Bronchial epithelial cell (primary cell): ENCODE data around the gene NOS3. TPM values are rescaled to one million over a fixed set of nuclear protein-coding genes. Genes with fewer than 3 reads are reported as not detected.

Experiments used
- DNase-seq: peaks from one replicate; pipeline ENCODE4 v3.0.0-alpha.2; 2010; ENCODE audit warnings: low read depth
- FAIRE-seq: peaks from 2 replicates; lab custom pipeline; 2011; peaks lifted over from hg19 to GRCh38; lab: Jason Lieb, UNC
- H3K27me3 ChIP-seq: 2 replicates; pipeline ENCODE4 v1.5.1; 2011; ENCODE audit warnings: low read length; ENCODE audit not compliant: control insufficient read depth, insufficient read depth
- H3K36me3 ChIP-seq: 2 replicates; pipeline ENCODE4 v1.5.1; 2011; ENCODE audit warnings: low read length; ENCODE audit not compliant: control insufficient read depth, insufficient read depth
- H3K4me3 ChIP-seq: 2 replicates; pipeline ENCODE4 v1.5.1; 2011; ENCODE audit warnings: mild to moderate bottlenecking, low read depth, low read length, control low read depth
- total RNA-seq: library from RNA; depleted of rRNA; stranded (reverse); fragments of >200 nt; gene quantifications from 2 replicates; pipeline ENCODE4 v1.2.1, GENCODE V29; 2014
- TF ChIP-seq, protein P1 (sequence below): IDR thresholded peaks from 2 replicates; pipeline ENCODE4 v1.5.1; 2011; ENCODE audit warnings: mild to moderate bottlenecking, moderate library complexity, low read length, control low read depth, inconsistent platforms; ENCODE audit not compliant: insufficient read depth, severe bottlenecking

The NOS3 gene
- total RNA-seq = under 0.01 TPM in 2 replicates

DNA sequence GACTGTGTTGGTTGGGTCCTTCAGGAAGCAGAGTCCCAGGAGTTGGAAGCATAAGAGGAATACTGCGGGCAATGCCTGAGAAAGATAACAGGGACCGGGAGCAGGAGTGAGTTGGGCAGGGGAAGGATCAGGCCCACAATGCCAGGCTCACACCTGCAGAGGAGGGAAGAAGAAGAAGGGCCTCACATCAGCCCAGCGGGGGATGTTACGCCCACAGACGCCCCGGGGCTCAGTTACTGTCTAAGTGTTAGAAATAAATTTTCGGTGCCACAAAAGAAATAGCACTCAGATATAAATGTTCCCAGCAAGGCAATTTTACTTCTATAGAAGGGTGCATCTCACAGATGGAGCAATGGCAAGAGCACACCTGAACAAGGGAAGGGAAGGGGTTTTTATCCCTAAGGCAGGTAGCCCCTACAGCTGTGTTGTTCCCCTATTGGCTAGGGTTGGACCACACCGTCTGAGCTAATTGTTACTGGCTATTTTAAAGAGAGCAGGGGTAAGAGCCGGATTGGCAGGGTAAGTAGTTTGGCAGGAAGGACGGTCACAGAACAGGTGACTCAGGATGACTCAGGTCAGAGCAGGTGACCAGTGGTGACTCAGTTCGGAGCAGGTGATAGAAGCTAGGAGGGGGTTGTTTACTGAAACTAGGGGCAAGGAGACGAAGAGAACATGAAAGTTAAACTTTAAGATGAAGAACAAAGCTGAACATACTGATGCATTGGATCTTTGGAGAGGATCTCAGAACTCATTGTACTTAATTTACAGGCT, at the start of gene NOS3:
TSS of gene NOS3 (plus strand) at position 602 of the 771 bp plus-strand sequence. CDS start 2,787 bp downstream, outside the sequence.
- H3K27me3 ChIP-seq = no peaks in the 10 kb centered on the region
- FAIRE-seq = no peak
- TF ChIP-seq, protein P1, sequence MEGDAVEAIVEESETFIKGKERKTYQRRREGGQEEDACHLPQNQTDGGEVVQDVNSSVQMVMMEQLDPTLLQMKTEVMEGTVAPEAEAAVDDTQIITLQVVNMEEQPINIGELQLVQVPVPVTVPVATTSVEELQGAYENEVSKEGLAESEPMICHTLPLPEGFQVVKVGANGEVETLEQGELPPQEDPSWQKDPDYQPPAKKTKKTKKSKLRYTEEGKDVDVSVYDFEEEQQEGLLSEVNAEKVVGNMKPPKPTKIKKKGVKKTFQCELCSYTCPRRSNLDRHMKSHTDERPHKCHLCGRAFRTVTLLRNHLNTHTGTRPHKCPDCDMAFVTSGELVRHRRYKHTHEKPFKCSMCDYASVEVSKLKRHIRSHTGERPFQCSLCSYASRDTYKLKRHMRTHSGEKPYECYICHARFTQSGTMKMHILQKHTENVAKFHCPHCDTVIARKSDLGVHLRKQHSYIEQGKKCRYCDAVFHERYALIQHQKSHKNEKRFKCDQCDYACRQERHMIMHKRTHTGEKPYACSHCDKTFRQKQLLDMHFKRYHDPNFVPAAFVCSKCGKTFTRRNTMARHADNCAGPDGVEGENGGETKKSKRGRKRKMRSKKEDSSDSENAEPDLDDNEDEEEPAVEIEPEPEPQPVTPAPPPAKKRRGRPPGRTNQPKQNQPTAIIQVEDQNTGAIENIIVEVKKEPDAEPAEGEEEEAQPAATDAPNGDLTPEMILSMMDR = no peak
- no peak within 1 kb of the TSS for H3K4me3 ChIP-seq
- H3K36me3 ChIP-seq = no peaks in the 10 kb centered on the region
- peak; percentile 55 for DNase-seq

DNA sequence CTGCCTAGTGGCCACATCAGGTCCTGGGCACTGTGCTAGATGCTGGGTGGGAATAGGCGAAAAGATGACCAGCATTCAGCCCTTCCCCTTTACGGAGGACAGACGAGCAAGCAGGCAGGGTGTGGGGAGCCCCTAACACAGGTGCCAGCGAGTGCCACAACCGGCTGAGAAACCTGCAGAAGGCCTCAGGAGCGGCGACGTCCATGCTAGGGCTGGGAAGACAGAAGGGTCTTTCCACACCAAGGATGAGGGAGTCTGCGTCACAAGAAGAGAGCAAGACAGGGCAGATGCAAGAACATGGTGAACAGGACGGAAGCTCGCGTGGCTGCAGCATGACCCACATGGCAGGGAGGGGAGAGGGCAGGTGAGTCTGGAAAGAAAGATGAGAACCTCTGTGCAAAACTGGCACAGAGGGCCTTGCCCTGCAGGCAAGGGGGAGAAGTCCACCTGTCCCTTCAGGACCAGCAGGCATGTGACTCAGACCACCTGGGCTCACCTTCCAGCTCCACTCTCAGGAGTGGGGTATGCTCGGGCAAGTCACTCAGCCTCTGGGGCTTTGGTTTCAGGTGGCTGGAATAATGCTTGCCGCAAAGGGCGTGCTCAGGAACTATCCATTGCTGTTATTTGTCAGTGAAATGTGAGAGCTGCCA, 49.3 kb upstream of the NOS3 start:
- TF ChIP-seq, protein P1 = no peak
- Histone ChIP-seq H3K4me3 (no peak overlapping the region), H3K36me3 (no peaks in the 10 kb centered on the region), H3K27me3 (no peaks in the 10 kb centered on the region)
- DNase-seq (peak; percentile 55), FAIRE-seq (no peak)

DNA sequence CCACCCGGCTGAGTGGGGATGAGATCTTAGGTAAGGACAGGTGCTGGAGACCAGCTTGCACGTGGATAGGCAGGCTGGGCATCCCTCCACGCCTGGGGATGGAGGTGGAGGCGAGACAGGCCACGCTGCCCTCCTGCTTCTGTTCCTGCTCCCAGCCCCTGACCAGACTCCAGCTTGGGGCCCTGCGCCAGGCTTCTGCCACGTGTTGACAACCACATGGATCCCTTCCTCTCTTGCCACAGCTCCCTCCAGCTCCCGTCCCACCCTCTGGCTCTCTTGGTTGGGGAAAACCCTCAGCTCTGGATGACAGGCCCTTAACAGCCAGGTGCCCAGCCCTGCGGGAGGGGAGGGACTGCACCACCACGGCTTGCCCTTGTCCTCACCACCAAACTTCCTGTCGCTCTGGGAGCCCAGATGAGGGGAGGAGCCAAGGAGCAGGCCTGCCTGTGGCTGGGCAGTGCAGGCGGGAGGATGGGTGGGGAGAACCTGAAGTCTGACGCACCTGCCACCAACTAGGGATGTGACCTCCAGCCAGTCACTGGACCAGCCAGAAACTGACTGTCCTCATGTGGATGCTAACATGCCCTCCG, 48.7 kb upstream of the NOS3 start:
- TF ChIP-seq, protein P1 = no peak
- no peak for FAIRE-seq
- no peaks in the 10 kb centered on the region for H3K36me3 ChIP-seq

DNA sequence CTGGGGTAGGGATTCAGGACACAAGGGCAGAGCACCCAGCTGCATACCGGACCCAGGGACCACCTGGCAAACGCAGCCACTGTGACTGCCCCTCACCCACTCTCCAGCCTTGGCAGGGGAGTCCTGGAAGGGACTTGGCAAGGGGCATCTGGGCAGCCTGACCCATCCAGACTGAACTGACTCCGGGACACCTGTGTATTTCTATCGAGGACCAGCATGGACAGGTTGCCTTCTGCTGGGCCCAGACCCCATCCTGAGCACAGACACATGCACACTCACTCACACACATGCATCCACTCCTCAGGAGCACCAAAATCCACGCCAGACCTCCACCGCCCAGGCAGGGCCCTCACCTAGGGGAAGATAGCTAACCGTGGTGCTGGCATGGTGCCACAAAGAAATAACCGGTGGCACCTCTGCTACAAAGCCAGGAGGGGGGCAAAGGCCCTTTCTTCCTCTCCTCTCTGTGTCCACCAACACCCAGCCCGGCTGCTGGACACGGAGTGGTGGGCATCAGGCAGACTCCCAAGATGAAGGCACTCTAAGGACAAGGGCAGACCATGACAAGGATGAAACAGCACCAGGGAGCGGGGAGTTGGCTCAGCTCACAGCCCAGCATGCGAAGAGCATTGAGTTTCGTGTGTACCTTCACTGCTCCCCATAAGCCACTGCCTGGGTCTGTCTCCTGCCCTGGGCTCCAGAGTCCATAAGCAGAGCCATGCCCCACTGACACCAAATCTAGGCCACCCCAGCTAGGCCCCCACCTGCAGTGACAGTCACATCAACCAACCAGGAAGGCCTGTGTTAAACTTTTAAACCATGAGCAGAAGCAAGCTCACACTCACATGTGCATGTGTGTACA, 48.0 kb upstream of the NOS3 start:
- TF ChIP-seq, protein P1 = no peak
- H3K36me3 ChIP-seq = no peaks in the 10 kb centered on the region
- H3K4me3 ChIP-seq = no peak overlapping the region
- H3K27me3 ChIP-seq = no peaks in the 10 kb centered on the region
- FAIRE-seq = no peak
- no peak for DNase-seq

More for the DNA sequence above, 48.7 kb upstream of the NOS3 start:
- peak; percentile 58 for DNase-seq
- H3K27me3 ChIP-seq = no peaks in the 10 kb centered on the region
- no peak overlapping the region for H3K4me3 ChIP-seq

DNA sequence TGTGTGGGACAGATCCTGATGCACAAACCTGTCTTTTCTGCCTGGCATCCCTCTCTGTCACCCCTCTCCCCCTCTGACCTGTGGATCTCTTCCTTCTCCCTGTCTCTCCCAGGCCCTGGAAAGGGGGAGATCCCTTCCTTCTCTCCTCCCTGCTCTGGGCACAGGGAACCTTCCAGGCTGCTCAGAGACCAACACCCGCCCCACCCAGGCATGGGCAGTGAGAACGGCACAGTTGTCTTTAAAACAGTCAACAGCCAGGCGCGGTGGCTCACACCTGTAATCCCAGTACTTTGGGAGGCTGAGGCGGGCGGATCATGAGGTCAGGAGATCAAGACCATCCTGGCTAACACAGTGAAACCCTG, 47.4 kb upstream of the NOS3 start:
- DNase-seq = no peak
- no peaks in the 10 kb centered on the region for H3K27me3 ChIP-seq
- no peaks in the 10 kb centered on the region for H3K36me3 ChIP-seq
- FAIRE-seq = no peak
- TF ChIP-seq, protein P1 = no peak
- H3K4me3 ChIP-seq = no peak overlapping the region
